Liver (tissue), 9 donors: Measurements from ENCODE around the gene BAIAP2. TPM values are rescaled to one million over a fixed set of nuclear protein-coding genes. Genes with fewer than 3 reads are reported as not detected.
A peak's percentile ranks its signal among the peaks of the same experiment; 100 is the strongest.

Source experiments
- DNase-seq: peaks from one replicate; pipeline ENCODE4 v3.0.0-alpha.2; 2017; ENCODE audit warnings: low spot score
- H3K27ac ChIP-seq, 2 donors: one replicate each; pipeline ENCODE4 v1.7.0; 2013; ENCODE audit warnings: inconsistent platforms in 2 of 2, low read length in 2 of 2, control low read depth in 1 of 2, low read depth in 1 of 2, mild to moderate bottlenecking in 1 of 2
- H3K27me3 ChIP-seq, 4 donors: one replicate each; pipeline versions ENCODE4 v1.6.1 to v1.7.0; 2013; ENCODE audit warnings: low read length in 3 of 4, inconsistent platforms in 1 of 4, mild to moderate bottlenecking in 1 of 4, moderate library complexity in 1 of 4; ENCODE audit not compliant: control insufficient read depth in 4 of 4, insufficient read depth in 4 of 4
- H3K36me3 ChIP-seq, 4 donors: one replicate each; pipeline versions ENCODE4 v1.6.1 to v1.7.0; 2013; ENCODE audit warnings: low read length in 3 of 4, mild to moderate bottlenecking in 3 of 4, low read depth in 1 of 4, moderate library complexity in 1 of 4; ENCODE audit not compliant: control insufficient read depth in 4 of 4, insufficient read depth in 3 of 4
- H3K4me1 ChIP-seq, 4 donors: one replicate each; pipeline versions ENCODE4 v1.6.1 to v1.7.0; 2013; ENCODE audit warnings: low read length in 3 of 4, mild to moderate bottlenecking in 3 of 4, moderate library complexity in 1 of 4; ENCODE audit not compliant: control insufficient read depth in 4 of 4, insufficient read depth in 4 of 4
- H3K4me3 ChIP-seq, 3 donors: one replicate each; pipeline versions ENCODE4 v1.6.1 to v1.7.0; 2013; ENCODE audit warnings: low read length in 3 of 3, control low read depth in 1 of 3, low read depth in 1 of 3, mild to moderate bottlenecking in 1 of 3
- H3K9ac ChIP-seq, 2 donors: one replicate each; pipeline ENCODE4 v1.7.0; 2013; ENCODE audit warnings: low read length in 2 of 2, mild to moderate bottlenecking in 2 of 2, moderate library complexity in 2 of 2, control low read depth in 1 of 2, low read depth in 1 of 2
- H3K9me3 ChIP-seq, 4 donors: one replicate each; pipeline versions ENCODE4 v1.6.1 to v1.7.0; 2013; ENCODE audit warnings: low read length in 3 of 4; ENCODE audit not compliant: control insufficient read depth in 4 of 4
- EGR1 ChIP-seq, 2 donors: IDR thresholded peaks; 2 replicates each; pipeline ENCODE4 v1.6.1; 2016 to 2018; ENCODE audit warnings: antibody characterized with exemption in 2 of 2, low read depth in 2 of 2
- HNF4A ChIP-seq, 2 donors: conservative IDR thresholded peaks; 2 replicates each; pipeline ENCODE4 v1.6.1; 2016; ENCODE audit warnings: antibody characterized with exemption in 2 of 2, mild to moderate bottlenecking in 2 of 2
- HNF4G ChIP-seq: IDR thresholded peaks from 2 replicates; pipeline ENCODE4 v1.6.1; 2016; ENCODE audit warnings: antibody characterized with exemption
- JUND ChIP-seq, 2 donors: IDR thresholded peaks; 2 replicates each; pipeline ENCODE4 v1.6.1; 2016; ENCODE audit warnings: antibody characterized with exemption in 2 of 2
- NR2F2 ChIP-seq: IDR thresholded peaks from 2 replicates; pipeline ENCODE4 v1.6.1; 2016; ENCODE audit warnings: antibody characterized with exemption
- RXRA ChIP-seq, 2 donors: IDR thresholded peaks; 2 replicates each; pipeline ENCODE4 v1.6.1; 2017 to 2018; ENCODE audit warnings: antibody characterized with exemption in 2 of 2, mild to moderate bottlenecking in 1 of 2
- SP1 ChIP-seq: IDR thresholded peaks from 2 replicates; pipeline ENCODE4 v1.6.1; 2018; ENCODE audit warnings: antibody characterized with exemption, mild to moderate bottlenecking
- YY1 ChIP-seq: IDR thresholded peaks from 2 replicates; pipeline ENCODE4 v1.6.1; 2016; ENCODE audit warnings: antibody characterized with exemption, mild to moderate bottlenecking
- whole genome bisulfite sequencing: extraction: QIAGEN DNeasy Blood & Tissue Kit; methylation state at CpG from one replicate; pipeline ENCODE4 v1.1.7; 2013; 5-methylcytosine and 5-hydroxymethylcytosine counted together
- polyA plus RNA-seq, 2 donors: library from polyadenylated mRNA; stranded (reverse) in 1 of 2; unstranded in 1 of 2; fragments of 200-250 nt in 1 of 2; fragments of >200 nt in 1 of 2; fragmentation: Nextera tagmentation in 1 of 2; extraction: Ambion mirVana in 1 of 2; gene quantifications; one replicate each; pipeline versions ENCODE4 v1.2.1 to v1.2.3, GENCODE V29; 2013 to 2015
- total RNA-seq, 2 donors: library from RNA; depleted of rRNA; stranded (reverse); fragments of >200 nt; gene quantifications; one replicate each; pipeline ENCODE4 v1.2.3, GENCODE V29; 2014
- TF ChIP-seq, protein P1 (sequence below): fragments of 150-350 bp; IDR thresholded peaks from 2 replicates; pipeline ENCODE4 v1.5.1; 2017; ENCODE audit warnings: improper control_type of control experiment, low read depth, low read length; ENCODE audit not compliant: missing input control
- TF ChIP-seq, protein P2 (sequence below): IDR thresholded peaks from 2 replicates; pipeline ENCODE4 v1.6.1; 2016; ENCODE audit warnings: antibody characterized with exemption
- TF ChIP-seq, protein P3 (sequence below): IDR thresholded peaks from 2 replicates; pipeline ENCODE4 v1.6.1; 2016; ENCODE audit warnings: antibody characterized with exemption
- TF ChIP-seq, protein P4 (sequence below): IDR thresholded peaks from 2 replicates; pipeline ENCODE4 v1.6.1; 2016; ENCODE audit warnings: antibody characterized with exemption, mild to moderate bottlenecking
- donor health status: healthy.
- donor health status: healthy.
- donor health status: healthy.
- donor health status: healthy.
- donor health status: healthy.

The BAIAP2 gene
- total and polyA plus RNA-seq, 4 donors, result 8.1 to 61.3 (median 44.9) TPM

DNA sequence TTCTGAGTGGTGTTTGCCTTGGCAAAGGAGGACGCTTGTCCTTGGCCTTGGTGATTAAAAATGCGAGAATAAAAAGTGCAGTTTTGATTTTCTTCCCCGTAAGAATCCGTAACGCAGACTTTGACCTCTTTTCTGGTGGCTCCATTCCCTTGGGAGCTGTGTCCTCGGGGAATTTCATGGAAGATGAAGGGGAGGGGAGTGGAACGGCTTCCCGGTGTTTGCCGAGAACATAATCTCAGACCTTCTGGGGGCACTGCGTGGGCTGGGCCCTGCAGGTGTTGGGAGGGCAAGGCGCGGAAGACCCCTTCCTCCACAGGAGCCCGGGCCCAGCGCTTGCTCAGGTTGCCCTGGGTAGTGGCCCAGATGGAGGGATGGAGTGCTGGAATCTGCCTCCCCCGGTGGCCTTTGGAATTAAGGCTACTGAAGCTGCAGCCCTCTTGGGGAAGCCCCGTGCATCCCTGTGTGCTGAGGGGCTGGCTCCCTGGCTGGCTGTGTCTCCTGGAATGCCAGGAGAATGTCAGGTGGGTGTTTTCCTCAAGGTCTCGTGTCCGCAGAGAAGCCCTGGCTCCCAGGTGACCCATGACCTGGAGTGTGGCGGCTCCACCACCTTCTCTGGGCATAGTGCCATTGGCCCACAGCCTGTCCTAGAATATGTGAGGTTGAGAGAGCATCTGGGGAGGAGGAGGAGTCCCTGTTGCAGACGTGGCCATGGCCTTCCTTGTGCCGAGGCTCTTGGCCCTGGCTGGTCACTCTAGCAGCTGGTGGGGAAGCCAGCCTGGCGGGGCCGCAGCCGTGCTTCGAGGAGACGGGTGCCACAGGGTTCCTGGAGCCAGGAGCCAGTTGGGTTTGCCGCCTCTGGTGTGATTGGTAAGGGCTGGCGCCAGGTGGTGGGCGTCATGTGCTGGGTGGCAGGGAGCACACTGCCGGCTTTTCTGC lies 3.1 kb downstream of the BAIAP2 start:
- no peak for DNase-seq
- H3K27me3 ChIP-seq, result no peaks in the 10 kb centered on the region
- WGBS, result 39% methylated on average over 30 of the region's 30 CpGs
- no peak overlapping the region for H3K9ac ChIP-seq
- H3K4me3 ChIP-seq, result peak overlapping the region in 2 of 3 donors; percentile 27 to 77
- H3K9me3 ChIP-seq, result no peaks in the 10 kb centered on the region
- peaks cover 0 to 2% (median 0%) of the 10 kb centered on the region in 4 donors for H3K36me3 ChIP-seq
- peak; percentile 42 to 66 for TF ChIP-seq HNF4A (conservative IDR thresholded peaks at IDR 0.05)
- peak; percentile 58 to 84 for TF ChIP-seq RXRA (IDR thresholded peaks at IDR 0.05)
- TF ChIP-seq, protein P1, sequence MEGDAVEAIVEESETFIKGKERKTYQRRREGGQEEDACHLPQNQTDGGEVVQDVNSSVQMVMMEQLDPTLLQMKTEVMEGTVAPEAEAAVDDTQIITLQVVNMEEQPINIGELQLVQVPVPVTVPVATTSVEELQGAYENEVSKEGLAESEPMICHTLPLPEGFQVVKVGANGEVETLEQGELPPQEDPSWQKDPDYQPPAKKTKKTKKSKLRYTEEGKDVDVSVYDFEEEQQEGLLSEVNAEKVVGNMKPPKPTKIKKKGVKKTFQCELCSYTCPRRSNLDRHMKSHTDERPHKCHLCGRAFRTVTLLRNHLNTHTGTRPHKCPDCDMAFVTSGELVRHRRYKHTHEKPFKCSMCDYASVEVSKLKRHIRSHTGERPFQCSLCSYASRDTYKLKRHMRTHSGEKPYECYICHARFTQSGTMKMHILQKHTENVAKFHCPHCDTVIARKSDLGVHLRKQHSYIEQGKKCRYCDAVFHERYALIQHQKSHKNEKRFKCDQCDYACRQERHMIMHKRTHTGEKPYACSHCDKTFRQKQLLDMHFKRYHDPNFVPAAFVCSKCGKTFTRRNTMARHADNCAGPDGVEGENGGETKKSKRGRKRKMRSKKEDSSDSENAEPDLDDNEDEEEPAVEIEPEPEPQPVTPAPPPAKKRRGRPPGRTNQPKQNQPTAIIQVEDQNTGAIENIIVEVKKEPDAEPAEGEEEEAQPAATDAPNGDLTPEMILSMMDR, result no peak
- TF ChIP-seq, protein P2, sequence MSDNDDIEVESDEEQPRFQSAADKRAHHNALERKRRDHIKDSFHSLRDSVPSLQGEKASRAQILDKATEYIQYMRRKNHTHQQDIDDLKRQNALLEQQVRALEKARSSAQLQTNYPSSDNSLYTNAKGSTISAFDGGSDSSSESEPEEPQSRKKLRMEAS, result peak; percentile 35
- H3K27ac ChIP-seq, result peak overlapping the region; percentile 73 to 80
- peaks cover 21 to 80% (median 61%) of the 10 kb centered on the region in 4 donors for H3K4me1 ChIP-seq

DNA sequence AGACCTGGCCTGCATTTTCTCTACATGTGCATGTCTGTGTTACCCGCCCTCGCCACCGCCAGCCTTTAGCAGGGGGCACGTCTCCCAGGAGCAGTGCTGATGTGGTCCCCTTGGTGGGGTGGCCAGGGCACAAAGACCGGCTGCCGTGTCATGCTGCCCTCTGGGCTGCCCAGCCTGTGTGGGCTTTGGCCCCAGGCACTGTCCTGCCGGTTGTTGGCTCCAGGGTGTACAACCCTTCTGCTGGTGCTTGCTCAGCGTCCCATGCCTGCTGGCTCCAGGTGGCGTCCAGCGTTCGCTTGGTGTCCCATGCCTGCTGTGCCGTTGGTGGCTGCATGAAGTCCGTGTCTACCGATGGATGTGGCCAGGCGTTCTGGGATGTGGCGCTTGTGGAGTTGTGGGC lies 4.1 kb downstream of the BAIAP2 start:
- Histone ChIP-seq H3K36me3 (peaks cover 0 to 2% (median 0%) of the 10 kb centered on the region in 4 donors), H3K9me3 (no peaks in the 10 kb centered on the region), H3K9ac (no peak overlapping the region), H3K27me3 (no peaks in the 10 kb centered on the region), H3K4me1 (peaks cover 27 to 80% (median 61%) of the 10 kb centered on the region in 4 donors), H3K4me3 (no peak overlapping the region), H3K27ac (no peak overlapping the region)
- WGBS, result 62% methylated on average over 16 of the region's 16 CpGs
- no peak for DNase-seq
- TF ChIP-seq EGR1 (IDR thresholded peaks at IDR 0.05; ENCODE audit: low read depth in 2 of 2), result no peak
- TF ChIP-seq NR2F2, result no peak
- TF ChIP-seq HNF4A (conservative IDR thresholded peaks at IDR 0.05), result peak in 1 of 2 donors; percentile 54
- TF ChIP-seq RXRA (IDR thresholded peaks at IDR 0.05), result peak in 1 of 2 donors; percentile 42
- TF ChIP-seq SP1, result no peak
- TF ChIP-seq, protein P3, sequence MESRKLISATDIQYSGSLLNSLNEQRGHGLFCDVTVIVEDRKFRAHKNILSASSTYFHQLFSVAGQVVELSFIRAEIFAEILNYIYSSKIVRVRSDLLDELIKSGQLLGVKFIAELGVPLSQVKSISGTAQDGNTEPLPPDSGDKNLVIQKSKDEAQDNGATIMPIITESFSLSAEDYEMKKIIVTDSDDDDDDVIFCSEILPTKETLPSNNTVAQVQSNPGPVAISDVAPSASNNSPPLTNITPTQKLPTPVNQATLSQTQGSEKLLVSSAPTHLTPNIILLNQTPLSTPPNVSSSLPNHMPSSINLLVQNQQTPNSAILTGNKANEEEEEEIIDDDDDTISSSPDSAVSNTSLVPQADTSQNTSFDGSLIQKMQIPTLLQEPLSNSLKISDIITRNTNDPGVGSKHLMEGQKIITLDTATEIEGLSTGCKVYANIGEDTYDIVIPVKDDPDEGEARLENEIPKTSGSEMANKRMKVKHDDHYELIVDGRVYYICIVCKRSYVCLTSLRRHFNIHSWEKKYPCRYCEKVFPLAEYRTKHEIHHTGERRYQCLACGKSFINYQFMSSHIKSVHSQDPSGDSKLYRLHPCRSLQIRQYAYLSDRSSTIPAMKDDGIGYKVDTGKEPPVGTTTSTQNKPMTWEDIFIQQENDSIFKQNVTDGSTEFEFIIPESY, result no peak

DNA sequence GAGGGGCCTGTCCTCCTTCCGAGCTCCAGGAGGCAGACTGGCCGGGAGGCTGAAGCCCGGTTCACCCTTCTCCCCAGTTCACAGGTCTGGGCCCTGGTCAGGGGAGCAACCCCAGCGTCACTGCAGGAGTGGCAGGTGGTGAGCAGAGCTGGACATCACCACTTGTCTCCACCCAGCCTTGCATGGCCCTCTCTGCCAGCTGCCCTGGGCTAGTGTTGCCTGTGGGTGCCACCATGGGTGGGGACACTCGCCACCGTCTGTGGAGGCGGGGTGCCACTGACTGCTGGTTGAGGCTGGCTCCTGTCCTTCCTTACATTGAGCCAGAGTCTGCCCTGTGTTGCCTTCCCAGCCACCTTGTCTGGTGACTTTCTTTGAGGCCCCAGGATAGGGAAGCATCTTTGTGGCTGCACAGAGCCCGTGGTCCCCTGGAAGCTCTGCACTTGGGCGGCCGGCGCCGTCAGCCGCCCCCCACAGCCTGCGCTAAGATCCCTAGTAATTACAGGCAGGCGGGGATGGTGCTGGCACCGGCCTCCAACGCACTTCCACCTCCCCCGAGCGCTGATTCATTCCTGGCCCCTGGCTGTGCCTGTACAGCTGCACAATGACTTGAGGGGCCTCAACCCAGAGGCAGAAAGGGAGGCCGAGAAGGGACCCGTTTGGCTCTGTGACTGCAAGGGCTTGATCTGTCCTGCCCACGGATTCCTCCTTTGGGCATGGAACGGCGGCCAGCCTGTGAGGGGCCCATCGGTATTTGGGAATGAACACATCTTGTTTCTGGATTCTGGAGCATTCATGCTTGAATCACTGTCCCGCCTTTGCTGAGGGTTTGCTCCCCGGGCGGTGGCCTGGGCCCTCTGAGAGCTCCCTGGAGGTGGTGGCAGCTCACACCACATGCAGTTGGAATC lies 5.2 kb downstream of the BAIAP2 start:
- TF ChIP-seq JUND (IDR thresholded peaks at IDR 0.05) (no peak), HNF4G (no peak), RXRA (IDR thresholded peaks at IDR 0.05) (no peak), YY1 (no peak), NR2F2 (no peak)
- TF ChIP-seq, protein P4, sequence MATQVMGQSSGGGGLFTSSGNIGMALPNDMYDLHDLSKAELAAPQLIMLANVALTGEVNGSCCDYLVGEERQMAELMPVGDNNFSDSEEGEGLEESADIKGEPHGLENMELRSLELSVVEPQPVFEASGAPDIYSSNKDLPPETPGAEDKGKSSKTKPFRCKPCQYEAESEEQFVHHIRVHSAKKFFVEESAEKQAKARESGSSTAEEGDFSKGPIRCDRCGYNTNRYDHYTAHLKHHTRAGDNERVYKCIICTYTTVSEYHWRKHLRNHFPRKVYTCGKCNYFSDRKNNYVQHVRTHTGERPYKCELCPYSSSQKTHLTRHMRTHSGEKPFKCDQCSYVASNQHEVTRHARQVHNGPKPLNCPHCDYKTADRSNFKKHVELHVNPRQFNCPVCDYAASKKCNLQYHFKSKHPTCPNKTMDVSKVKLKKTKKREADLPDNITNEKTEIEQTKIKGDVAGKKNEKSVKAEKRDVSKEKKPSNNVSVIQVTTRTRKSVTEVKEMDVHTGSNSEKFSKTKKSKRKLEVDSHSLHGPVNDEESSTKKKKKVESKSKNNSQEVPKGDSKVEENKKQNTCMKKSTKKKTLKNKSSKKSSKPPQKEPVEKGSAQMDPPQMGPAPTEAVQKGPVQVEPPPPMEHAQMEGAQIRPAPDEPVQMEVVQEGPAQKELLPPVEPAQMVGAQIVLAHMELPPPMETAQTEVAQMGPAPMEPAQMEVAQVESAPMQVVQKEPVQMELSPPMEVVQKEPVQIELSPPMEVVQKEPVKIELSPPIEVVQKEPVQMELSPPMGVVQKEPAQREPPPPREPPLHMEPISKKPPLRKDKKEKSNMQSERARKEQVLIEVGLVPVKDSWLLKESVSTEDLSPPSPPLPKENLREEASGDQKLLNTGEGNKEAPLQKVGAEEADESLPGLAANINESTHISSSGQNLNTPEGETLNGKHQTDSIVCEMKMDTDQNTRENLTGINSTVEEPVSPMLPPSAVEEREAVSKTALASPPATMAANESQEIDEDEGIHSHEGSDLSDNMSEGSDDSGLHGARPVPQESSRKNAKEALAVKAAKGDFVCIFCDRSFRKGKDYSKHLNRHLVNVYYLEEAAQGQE, result no peak
- Histone ChIP-seq H3K4me3 (no peak overlapping the region), H3K27ac (no peak overlapping the region), H3K9me3 (no peaks in the 10 kb centered on the region), H3K4me1 (peaks cover 35 to 88% (median 67%) of the 10 kb centered on the region in 4 donors), H3K27me3 (no peaks in the 10 kb centered on the region), H3K9ac (no peak overlapping the region), H3K36me3 (peaks cover 0 to 2% (median 0%) of the 10 kb centered on the region in 4 donors)
- no peak for DNase-seq
- WGBS, result 84% methylated on average over 28 of the region's 28 CpGs
